ENCODE measurements around the gene CBLC. TPM values are rescaled to one million over a fixed set of nuclear protein-coding genes. Genes with fewer than 3 reads are reported as not detected.

Gene CBLC
- total RNA-seq, 4 donors from 2014 or later = 64.3 to 87.0 (median 75.6) TPM

- no peak overlapping the region for H3K4me3 ChIP-seq (ENCODE audit: low read depth, poor library complexity, severe bottlenecking)
- DNase-seq (ENCODE audit: low spot score in 2 of 2) = no peak
- 78 to 88% methylated on average over 10 to 11 of the region's 11 CpGs for WGBS, 2 donors
- intact Hi-C loops (cut with DNase I; ENCODE audit: low total_unique reads) = no loop called here
- TF ChIP-seq POLR2A (IDR thresholded peaks at IDR 0.05) (no peak), CTCF (IDR thresholded peaks at IDR 0.05) (no peak)
These were observed 45.3 kb upstream of the CBLC start for GRCh38 chr19:44732235-44733014.

GRCh38 chr19:44734357-44734756 lies 43.3 kb upstream of the CBLC start:
- no peak overlapping the region for H3K4me3 ChIP-seq (ENCODE audit: low read depth, poor library complexity, severe bottlenecking)
- no peak for TF ChIP-seq POLR2A (IDR thresholded peaks at IDR 0.05)
- no peak for TF ChIP-seq CTCF (IDR thresholded peaks at IDR 0.05)
- no peak for DNase-seq (ENCODE audit: low spot score in 2 of 2)
- intact Hi-C loops (cut with DNase I; ENCODE audit: low total_unique reads) = no loop called here
- 54 to 70% methylated on average over 1 of the region's 1 CpG for WGBS, 2 donors

- no peak for DNase-seq (ENCODE audit: low spot score in 2 of 2)
- no peak for TF ChIP-seq POLR2A (IDR thresholded peaks at IDR 0.05)
- WGBS, 2 donors = 59 to 64% methylated on average over 5 of the region's 5 CpGs
- no peak overlapping the region for H3K4me3 ChIP-seq (ENCODE audit: low read depth, poor library complexity, severe bottlenecking)
- intact Hi-C loops (cut with DNase I; ENCODE audit: low total_unique reads) = no loop called here
These were observed 42.7 kb upstream of the CBLC start for GRCh38 chr19:44735011-44735410.

- H3K4me3 ChIP-seq (ENCODE audit: low read depth, poor library complexity, severe bottlenecking) = no peak overlapping the region
- no peak for DNase-seq (ENCODE audit: low spot score in 2 of 2)
- WGBS, 2 donors = 38 to 51% methylated on average over 12 to 13 of the region's 13 CpGs
- intact Hi-C loops (cut with DNase I; ENCODE audit: low total_unique reads) = no loop called here
- TF ChIP-seq CTCF (IDR thresholded peaks at IDR 0.05) = no peak
- TF ChIP-seq POLR2A (IDR thresholded peaks at IDR 0.05) = no peak
These were observed 40.2 kb upstream of the CBLC start for GRCh38 chr19:44737238-44738071.

- no peak overlapping the region for H3K4me3 ChIP-seq (ENCODE audit: low read depth, poor library complexity, severe bottlenecking)
- 81 to 91% methylated on average over 2 of the region's 2 CpGs for WGBS, 2 donors
- TF ChIP-seq POLR2A (IDR thresholded peaks at IDR 0.05) = no peak
- no peak for TF ChIP-seq CTCF (IDR thresholded peaks at IDR 0.05)
- intact Hi-C loops (cut with DNase I; ENCODE audit: low total_unique reads) = no loop called here
- DNase-seq (ENCODE audit: low spot score in 2 of 2) = no peak
These were observed 39.6 kb upstream of the CBLC start for GRCh38 chr19:44738136-44738535.

Measured in lower leg skin (tissue), 4 donors.